Natural killer cell (primary cell): ENCODE measurements around the gene ZNF628. TPM values are rescaled to one million over a fixed set of nuclear protein-coding genes. Genes with fewer than 3 reads are reported as not detected.
"Not testable (repeated sequence)": the region's sequence is repeated elsewhere in the genome, so short reads cannot be mapped to it uniquely, and the experiment has no call there.

Source experiments
- ATAC-seq, 3 donors: fragments of 150-1000 bp in 2 of 3; fragments of 200-7000 bp in 1 of 3; cut with Tn5 transposase; 1 replicate in 1 of 3; 2 replicates in 2 of 3; pipeline ENCODE4 v1.10.0; 2021; ENCODE audit warnings: mild to moderate bottlenecking in 2 of 3, moderate library complexity in 2 of 3
- DNase-seq, 2 donors: peaks; one replicate each; pipeline versions ENCODE4 v3.0.0 to v3.0.0-alpha.2; 2013 to 2021; ENCODE audit warnings: mixed read lengths in 1 of 2
- H3K27ac ChIP-seq: one replicate; pipeline ENCODE4 v1.5.1; 2013; ENCODE audit warnings: mild to moderate bottlenecking, low read length
- H3K27me3 ChIP-seq: one replicate; pipeline ENCODE4 v1.6.1; 2013; ENCODE audit warnings: low read length; ENCODE audit not compliant: control insufficient read depth, insufficient read depth
- H3K36me3 ChIP-seq: one replicate; pipeline ENCODE4 v1.6.1; 2013; ENCODE audit warnings: low read length; ENCODE audit not compliant: control insufficient read depth, insufficient read depth
- H3K4me1 ChIP-seq: one replicate; pipeline ENCODE4 v1.6.1; 2013; ENCODE audit warnings: low read length; ENCODE audit not compliant: control insufficient read depth, insufficient read depth
- H3K4me3 ChIP-seq: one replicate; pipeline ENCODE4 v1.5.1; 2013; ENCODE audit warnings: low read length
- H3K9me3 ChIP-seq: one replicate; pipeline ENCODE4 v1.6.1; 2013; ENCODE audit warnings: low read length; ENCODE audit not compliant: control insufficient read depth, insufficient read depth
- H3K27ac Mint-ChIP-seq, 2 donors: one replicate each; pipeline ENCODE4 v1.8.0; 2022; ENCODE audit warnings: mild to moderate bottlenecking in 2 of 2, mixed read lengths in 2 of 2, moderate library complexity in 1 of 2
- H3K27me3 Mint-ChIP-seq, 2 donors: one replicate each; pipeline ENCODE4 v1.8.0; 2022; ENCODE audit warnings: low read depth in 2 of 2, mixed read lengths in 2 of 2
- H3K36me3 Mint-ChIP-seq: one replicate; pipeline ENCODE4 v1.8.0; 2022; ENCODE audit warnings: mixed read lengths
- H3K4me1 Mint-ChIP-seq, 2 donors: one replicate each; pipeline ENCODE4 v1.8.0; 2022; ENCODE audit warnings: mixed read lengths in 2 of 2
- H3K4me3 Mint-ChIP-seq: one replicate; pipeline ENCODE4 v1.8.0; 2022; ENCODE audit warnings: mild to moderate bottlenecking, moderate library complexity, mixed read lengths
- H3K9me3 Mint-ChIP-seq, 2 donors: one replicate each; pipeline ENCODE4 v1.8.0; 2022; ENCODE audit warnings: mixed read lengths in 2 of 2
- CTCF ChIP-seq: fragments of 200-600 bp; IDR thresholded peaks from one replicate; pipeline ENCODE4 v1.8.0; 2022; ENCODE audit warnings: antibody characterized with exemption
- WGBS: methylation state at CpG from one replicate; pipeline ENCODE4 v1.1.7; 2013; ENCODE audit warnings: missing lambda C conversion rate; ENCODE audit not compliant: insufficient coverage; 5-methylcytosine and 5-hydroxymethylcytosine counted together
- intact Hi-C: fragments of 100-400 bp; cut with micrococcal nuclease; formaldehyde crosslinking; loops from one replicate; pipeline ENCODE4 v1.14.2; 2022
- total RNA-seq, 4 donors: library from RNA; stranded (reverse); fragments of 120-200 nt in 1 of 4; gene quantifications; one replicate each; pipeline versions ENCODE4 v1.2.3 to v1.2.4, GENCODE V29; 2013 to 2022

The ZNF628 gene
- total RNA-seq, 3 donors from 2014 or later (not counting 1 experiment from before 2014, with no cell fraction given), result 20.8 to 28.7 (median 24.1) TPM

GRCh38 chr19:55446060-55446459, 30.4 kb upstream of the ZNF628 start:
- intact Hi-C loops, result no loop called here
- Mint-ChIP-seq H3K4me1 (peaks cover 7 to 22% of the 10 kb centered on the region in 2 donors), H3K27me3 (peaks cover 35 to 40% of the 10 kb centered on the region in 2 donors), H3K4me3 (no peak overlapping the region), H3K36me3 (peaks cover 7% of the 10 kb centered on the region), H3K27ac (no peak overlapping the region), H3K9me3 (no peaks in the 10 kb centered on the region)
- 83% methylated on average over 6 of the region's 8 CpGs for WGBS
- TF ChIP-seq CTCF, result no peak
- H3K27ac ChIP-seq, result no peak overlapping the region
- DNase-seq (no peak), ATAC-seq (no peak)
- H3K9me3 ChIP-seq, result no peaks in the 10 kb centered on the region
- H3K4me1 ChIP-seq, result peaks cover 11% of the 10 kb centered on the region
- no peak overlapping the region for H3K4me3 ChIP-seq
- H3K36me3 ChIP-seq, result no peaks in the 10 kb centered on the region
- H3K27me3 ChIP-seq, result peaks cover 33% of the 10 kb centered on the region

- intact Hi-C loops, result no loop called here
- 42% methylated on average over 14 of the region's 16 CpGs for WGBS
- ATAC-seq, result peak; percentile 19 to 21 (median 20)
- Mint-ChIP-seq H3K27ac (no peak overlapping the region), H3K4me1 (peaks cover 0 to 20% of the 10 kb centered on the region in 2 donors), H3K9me3 (no peaks in the 10 kb centered on the region), H3K4me3 (no peak overlapping the region), H3K27me3 (peaks cover 27 to 39% of the 10 kb centered on the region in 2 donors), H3K36me3 (no peaks in the 10 kb centered on the region)
- TF ChIP-seq CTCF, result no peak
- Histone ChIP-seq H3K36me3 (no peaks in the 10 kb centered on the region), H3K4me3 (no peak overlapping the region), H3K27me3 (peaks cover 33% of the 10 kb centered on the region), H3K9me3 (no peaks in the 10 kb centered on the region), H3K27ac (no peak overlapping the region), H3K4me1 (peaks cover 12% of the 10 kb centered on the region)
- DNase-seq, result no peak
Measured at GRCh38 chr19:55447421-55448174, 28.8 kb upstream of the ZNF628 start.

- H3K4me3 ChIP-seq, H3K27ac Mint-ChIP-seq, intact Hi-C loops, H3K9me3 Mint-ChIP-seq, DNase-seq, H3K9me3 ChIP-seq, H3K36me3 Mint-ChIP-seq, ATAC-seq, H3K4me3 Mint-ChIP-seq, H3K36me3 ChIP-seq, H3K27ac ChIP-seq: not testable (repeated sequence)
- Histone ChIP-seq H3K27me3 (peaks cover 36% of the 10 kb centered on the region), H3K4me1 (peaks cover 12% of the 10 kb centered on the region)
- WGBS, result 83% methylated on average over 5 of the region's 5 CpGs
- peaks cover 0 to 15% of the 10 kb centered on the region in 2 donors for H3K4me1 Mint-ChIP-seq
- H3K27me3 Mint-ChIP-seq, result peaks cover 27 to 35% of the 10 kb centered on the region in 2 donors
Measured at GRCh38 chr19:55448175-55448490, 28.3 kb upstream of the ZNF628 start.

GRCh38 chr19:55449469-55449868, 26.9 kb upstream of the ZNF628 start:
- no peak overlapping the region for H3K4me3 Mint-ChIP-seq
- Histone ChIP-seq H3K9me3 (no peaks in the 10 kb centered on the region), H3K4me3 (no peak overlapping the region), H3K27me3 (peaks cover 29% of the 10 kb centered on the region), H3K27ac (no peak overlapping the region), H3K36me3 (no peaks in the 10 kb centered on the region), H3K4me1 (peaks cover 12% of the 10 kb centered on the region)
- peaks cover 0 to 17% of the 10 kb centered on the region in 2 donors for H3K4me1 Mint-ChIP-seq
- no peaks in the 10 kb centered on the region for H3K36me3 Mint-ChIP-seq
- no peak for ATAC-seq
- WGBS, result 30% methylated on average over 16 of the region's 16 CpGs
- H3K27ac Mint-ChIP-seq, result peak overlapping the region in 1 of 2 donors; percentile 82
- peaks cover 14 to 35% of the 10 kb centered on the region in 2 donors for H3K27me3 Mint-ChIP-seq
- intact Hi-C loops, result no loop called here
- TF ChIP-seq CTCF, result no peak
- no peak for DNase-seq
- no peaks in the 10 kb centered on the region for H3K9me3 Mint-ChIP-seq
